SK-N-SH treated with all-trans-retinoic acid at 6 μM for 48 hours (cell line): Measurements from ENCODE around the gene TNN.

ENCODE experiments used
- BACH2 ChIP-seq: fragments of 250-450 bp; sonication (Bioruptor Pico); IDR thresholded peaks from 2 replicates; pipeline ENCODE4 v1.9.0; 2021; ENCODE audit warnings: mild to moderate bottlenecking, borderline replicate concordance
- PPARA ChIP-seq: fragments of 250-450 bp; sonication (Bioruptor Pico); IDR thresholded peaks from 2 replicates; pipeline ENCODE4 v1.5.0; 2020; ENCODE audit warnings: mild to moderate bottlenecking, borderline replicate concordance
- ZFP30 ChIP-seq: fragments of 450-650 bp; formaldehyde crosslinking; IDR thresholded peaks from 2 replicates; pipeline ENCODE4 v1.5.0; 2022; ENCODE audit warnings: mild to moderate bottlenecking, moderate library complexity

- TF ChIP-seq ZFP30 (CRISPR knock-in tag), result no peak
- no peak for TF ChIP-seq BACH2 (CRISPR knock-in tag)
- TF ChIP-seq PPARA (CRISPR knock-in tag), result no peak
Observed at GRCh38 chr1:175116210-175116798, 48.7 kb downstream of the TNN start.
